Middle frontal gyrus (tissue), 1 donor: Measurements from ENCODE around the gene ALOXE3.
A peak's percentile ranks its signal among the peaks of the same experiment; 100 is the strongest.
"Not testable (repeated sequence)": the region's sequence is repeated elsewhere in the genome, so short reads cannot be mapped to it uniquely, and the experiment has no call there.

Experiments used
- DNase-seq: peaks from one replicate; pipeline ENCODE4 v3.0.0-alpha.2; 2015; ENCODE audit warnings: low spot score; ENCODE audit errors: extremely low spot score

ALOXE3 gene

GRCh38 chr17:8072729-8073461, 45.4 kb downstream of the ALOXE3 start:
- no peak for DNase-seq

GRCh38 chr17:8072341-8072728, 46.0 kb downstream of the ALOXE3 start:
- no peak for DNase-seq

DNA sequence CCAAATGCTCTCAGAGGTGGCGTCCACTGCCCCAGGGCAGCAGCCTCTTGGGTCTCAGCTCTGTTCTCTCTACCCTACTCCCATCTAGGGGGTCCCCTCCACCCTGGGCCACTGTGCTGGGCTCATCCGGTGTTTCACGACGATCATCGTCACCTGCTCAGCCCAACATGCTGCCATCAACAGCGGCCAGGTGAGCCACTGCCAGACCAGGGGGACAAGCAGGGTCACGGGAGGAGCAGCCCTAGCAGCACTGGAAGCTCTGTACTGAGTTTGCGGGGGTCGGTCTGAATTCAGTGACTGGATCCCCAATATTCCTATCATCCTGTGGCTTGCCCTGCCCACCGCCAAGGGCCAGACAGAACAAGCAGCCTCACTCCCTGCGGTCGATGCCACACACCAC, 46.8 kb downstream of the ALOXE3 start:
- DNase-seq, result no peak

- no peak for DNase-seq
Measured at GRCh38 chr17:8069587-8069860, 48.8 kb downstream of the ALOXE3 start.

DNA sequence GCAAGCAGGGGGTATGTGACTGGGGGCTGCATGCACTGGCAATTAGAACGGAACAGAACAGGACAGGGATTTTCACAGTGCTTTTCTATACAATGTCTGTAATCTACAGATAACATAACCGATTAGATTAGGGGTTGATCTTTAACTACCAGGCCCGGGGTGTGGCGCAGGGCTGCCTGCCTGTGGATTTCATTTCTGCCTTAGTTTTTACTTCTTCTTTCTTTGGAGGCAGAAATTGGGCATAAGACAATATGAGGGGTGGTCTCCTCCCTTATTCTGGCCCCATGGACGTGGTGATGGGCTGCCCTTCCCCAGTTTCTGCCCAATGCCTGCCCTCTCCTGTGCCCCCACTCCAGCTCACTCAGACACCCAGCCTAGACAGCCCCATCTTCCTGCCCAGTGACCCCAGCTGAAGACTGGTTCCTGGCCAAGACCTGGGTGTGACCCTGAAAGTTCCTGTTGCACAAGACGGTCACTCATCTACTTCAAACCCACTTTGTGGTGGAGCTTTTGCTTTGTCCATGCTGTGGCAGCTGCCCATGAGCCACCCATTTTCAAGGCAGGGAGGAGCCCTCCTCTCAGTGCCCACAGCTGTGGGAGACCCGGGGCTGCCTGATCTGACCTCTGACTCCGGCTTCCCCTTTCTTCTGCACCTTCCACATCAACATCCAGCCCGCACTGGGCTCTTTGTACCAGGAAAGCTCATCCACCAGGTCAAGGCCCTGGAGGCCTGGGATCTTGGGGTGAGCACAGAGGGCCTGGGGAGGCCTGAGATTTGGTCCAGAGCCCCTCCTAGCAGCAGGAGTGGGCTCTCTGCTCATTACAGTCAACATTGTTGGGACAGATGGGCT, 49.4 kb downstream of the ALOXE3 start:
- DNase-seq, result no peak

DNA sequence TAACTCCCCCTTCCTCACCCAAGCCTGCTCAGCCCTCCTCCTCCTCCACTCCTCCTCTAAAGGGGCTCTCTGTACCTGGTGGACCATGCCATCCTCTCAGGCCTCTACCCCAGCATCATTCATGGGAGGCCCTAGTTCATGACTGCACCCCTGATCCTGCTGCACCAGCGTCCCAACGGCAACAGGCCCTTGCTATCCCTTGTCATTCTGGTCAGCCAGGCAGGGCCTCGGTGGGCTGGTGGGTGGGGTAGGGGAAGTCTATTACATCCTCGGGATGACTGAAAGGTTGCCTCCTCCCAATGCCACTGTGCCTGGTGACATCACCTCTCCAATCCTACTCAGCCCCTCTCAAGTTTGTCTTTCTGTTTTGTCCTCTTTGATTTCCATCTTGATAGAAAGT, 50.5 kb downstream of the ALOXE3 start:
- no peak for DNase-seq

DNA sequence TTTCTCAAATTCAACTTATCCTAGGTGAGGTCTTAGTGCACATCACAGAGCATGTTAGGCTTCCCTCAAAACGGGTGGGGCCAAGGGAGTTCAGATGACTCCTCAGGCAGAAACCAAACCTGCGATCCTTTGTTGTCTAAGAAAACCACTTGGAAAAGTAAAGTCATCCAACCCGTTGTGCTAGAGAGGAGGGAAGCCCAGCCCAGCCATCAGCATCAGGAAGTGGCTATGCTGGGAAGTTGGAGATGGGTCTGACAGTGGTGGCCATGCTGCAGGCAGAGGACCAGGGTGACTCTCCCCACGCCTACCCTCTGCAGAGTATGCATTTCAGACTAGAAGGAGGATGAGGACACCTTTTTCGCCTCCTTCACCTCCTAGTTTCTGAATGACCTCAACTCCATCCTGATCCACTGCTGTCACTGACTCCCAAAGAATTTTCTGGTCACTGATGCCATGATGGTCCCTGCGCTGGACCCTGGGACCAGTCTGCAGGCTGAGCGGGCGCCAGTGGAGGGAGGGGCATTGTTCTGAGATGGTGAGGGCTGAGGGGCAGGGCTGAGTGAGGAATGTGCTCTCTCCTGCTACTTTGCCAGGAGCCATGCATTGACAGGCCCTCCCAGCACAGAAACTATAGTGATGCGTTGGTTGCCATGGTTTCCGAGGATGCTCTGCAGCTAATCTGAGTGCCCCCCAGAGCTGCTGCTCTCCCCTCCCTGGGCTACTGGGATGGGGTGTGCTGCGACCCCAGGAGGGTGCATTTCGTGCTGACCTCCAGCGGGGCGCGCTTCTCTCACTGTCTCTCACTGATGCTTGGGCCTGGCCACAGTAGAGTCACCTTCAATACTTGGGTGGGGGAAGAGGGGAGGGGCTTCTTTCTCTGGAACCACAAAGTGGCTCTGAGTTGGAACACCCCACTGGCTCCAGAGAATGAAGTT, 51.2 kb downstream of the ALOXE3 start:
- no peak for DNase-seq

- no peak for DNase-seq
Measured at GRCh38 chr17:8064561-8065019, 53.7 kb downstream of the ALOXE3 start.

- no peak for DNase-seq
Measured at GRCh38 chr17:8063761-8064534, 54.4 kb downstream of the ALOXE3 start.

DNA sequence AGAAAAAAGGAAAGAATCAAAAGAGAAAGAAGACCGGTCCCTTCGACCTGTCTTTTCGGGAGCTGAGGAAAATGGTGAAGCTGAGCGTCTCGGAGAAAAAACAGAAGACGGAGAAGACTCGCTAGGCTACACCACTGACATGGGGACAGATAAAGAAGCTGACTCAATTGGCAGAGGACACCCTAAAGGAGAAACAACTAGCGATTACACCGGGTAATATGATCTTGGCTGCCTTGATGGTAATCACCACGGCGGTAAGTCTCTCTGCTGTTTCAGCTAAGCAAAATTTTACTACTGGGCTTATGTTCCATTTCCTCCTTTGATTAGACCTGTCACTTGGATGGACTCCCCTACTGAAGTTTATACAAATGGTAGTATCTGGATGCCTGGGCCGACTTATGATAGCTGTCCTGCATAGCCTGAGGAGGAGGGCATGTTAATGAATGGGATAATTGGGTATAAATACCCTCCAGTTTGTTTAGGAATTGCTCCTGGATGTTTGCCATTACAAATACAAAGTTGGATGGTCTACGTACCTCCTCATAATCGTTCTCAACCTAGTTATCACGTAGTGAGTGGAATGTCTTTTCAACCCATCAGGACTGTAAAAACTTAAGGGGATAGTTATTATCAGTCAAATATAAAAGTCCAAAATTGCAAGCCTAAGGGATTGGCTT, 55.4 kb downstream of the ALOXE3 start:
- DNase-seq, result no peak

DNA sequence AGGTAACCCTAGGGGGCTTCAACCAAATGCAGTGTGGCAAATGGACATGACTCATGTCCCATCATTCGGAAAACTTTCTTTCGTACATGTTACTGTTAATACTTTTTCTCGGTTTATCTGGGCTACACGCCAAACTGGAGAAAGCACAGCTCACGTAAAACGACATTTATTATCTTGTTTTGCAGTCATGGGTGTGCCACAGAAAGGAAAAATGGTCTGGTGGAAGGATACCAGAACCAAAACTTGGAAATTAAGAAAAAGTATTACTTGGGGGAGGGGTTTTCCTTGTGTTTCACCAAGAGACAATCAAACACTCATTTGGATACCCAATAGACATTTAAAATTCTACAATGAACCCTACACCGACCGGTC, 55.9 kb downstream of the ALOXE3 start:
- no peak for DNase-seq

GRCh38 chr17:8061851-8062250, 56.5 kb downstream of the ALOXE3 start:
- not testable (repeated sequence) for DNase-seq

GRCh38 chr17:8060274-8060673, 58.0 kb downstream of the ALOXE3 start:
- DNase-seq, result peak; percentile 69

DNA sequence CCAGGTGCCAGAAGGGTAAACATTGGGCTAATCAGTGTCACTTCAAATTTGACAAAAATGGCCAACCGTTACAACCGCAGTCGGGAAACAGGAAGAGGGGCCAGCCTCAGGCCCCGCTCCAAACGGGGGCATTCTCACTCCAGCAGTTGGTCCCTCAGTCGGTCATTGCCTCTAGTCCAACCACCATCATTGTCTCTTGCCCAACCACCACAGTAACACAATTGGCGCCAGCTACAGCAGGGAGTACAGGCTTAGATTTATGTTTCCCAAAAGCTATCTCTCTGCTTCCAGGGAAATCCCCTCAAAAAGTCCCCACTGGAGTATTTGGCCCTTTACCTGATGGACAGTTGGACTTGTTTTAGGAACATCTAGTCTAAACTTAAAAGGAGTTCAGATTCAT, 59.2 kb downstream of the ALOXE3 start:
- DNase-seq, result no peak

GRCh38 chr17:8057691-8058114, 60.6 kb downstream of the ALOXE3 start:
- DNase-seq, result peak; percentile 54

- DNase-seq, result no peak
Measured at GRCh38 chr17:8056976-8057625, 61.2 kb downstream of the ALOXE3 start.

- no peak for DNase-seq
Measured at GRCh38 chr17:8056232-8056975, 61.9 kb downstream of the ALOXE3 start.

GRCh38 chr17:8055851-8056231, 62.5 kb downstream of the ALOXE3 start:
- no peak for DNase-seq

DNA sequence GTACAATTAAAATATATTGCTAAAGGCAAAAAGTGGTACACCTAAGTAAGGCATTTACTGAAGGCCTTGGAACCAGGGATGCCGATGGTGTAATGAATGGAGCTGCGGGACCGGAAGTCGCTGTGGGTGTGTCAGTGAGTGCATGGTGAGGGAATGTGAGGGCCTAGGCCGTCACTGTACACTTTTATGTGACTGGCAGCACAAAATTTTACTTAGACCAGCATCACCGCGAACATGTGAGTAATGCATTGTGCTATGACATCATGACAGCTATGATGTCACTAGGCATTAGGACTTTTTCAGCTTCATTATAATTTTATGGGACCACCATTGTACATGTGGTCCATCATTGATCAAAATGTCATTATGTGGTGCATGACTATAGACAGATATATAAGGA, 64.7 kb downstream of the ALOXE3 start:
- no peak for DNase-seq
